D341Med (cell line): ENCODE results near the gene NFIB.
A peak's percentile ranks its signal among the peaks of the same experiment; 100 is the strongest.

Experiments used
- DNase-seq: peaks from one replicate; pipeline ENCODE4 v3.0.0; 2012; ENCODE audit warnings: low spot score

NFIB gene

DNA sequence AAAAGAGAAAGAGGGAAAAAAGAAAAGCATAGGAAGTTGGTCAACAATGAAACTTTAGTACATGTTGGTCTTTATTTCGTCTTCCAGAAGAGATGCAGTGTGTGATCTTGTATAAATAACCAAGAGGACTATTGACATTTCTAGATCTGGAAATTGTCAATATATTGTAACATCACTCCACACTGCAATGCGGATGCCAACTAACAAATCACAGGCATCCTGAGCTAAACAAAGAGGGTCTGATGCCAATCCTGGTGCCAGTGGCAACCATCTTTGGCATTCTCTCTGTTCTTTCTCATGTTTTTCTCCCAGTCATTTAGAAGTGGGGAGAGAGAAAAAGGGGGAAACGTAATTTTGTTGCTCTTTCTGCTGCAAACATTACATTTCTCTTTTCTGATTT is 9.7 kb downstream of the NFIB start:
- no peak for DNase-seq

- no peak for DNase-seq
Observed at GRCh38 chr9:14303521-14303920, 10.4 kb downstream of the NFIB start.

GRCh38 chr9:14303100-14303499 is 10.8 kb downstream of the NFIB start:
- DNase-seq = no peak

DNA sequence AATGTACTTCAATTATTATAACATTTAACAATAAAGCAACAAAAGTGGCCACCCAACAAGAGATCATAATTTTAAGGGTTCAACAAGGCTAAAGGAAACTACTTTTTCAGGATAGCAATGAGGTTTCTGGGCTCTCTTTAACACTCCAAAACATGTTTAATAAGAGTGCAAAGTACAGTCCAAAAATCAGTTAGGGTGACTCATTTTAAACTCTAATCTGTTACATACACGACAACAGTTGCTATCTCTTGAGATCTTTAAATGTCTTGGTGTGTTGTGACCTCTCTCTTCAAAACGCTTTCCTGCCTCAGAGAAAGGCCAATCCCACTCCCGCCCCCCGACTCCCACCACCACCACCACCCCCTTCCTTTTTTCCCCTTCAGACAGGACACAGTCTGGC is 11.5 kb downstream of the NFIB start:
- no peak for DNase-seq

- DNase-seq = no peak
Observed at GRCh38 chr9:14301583-14302021, 12.3 kb downstream of the NFIB start.

DNA sequence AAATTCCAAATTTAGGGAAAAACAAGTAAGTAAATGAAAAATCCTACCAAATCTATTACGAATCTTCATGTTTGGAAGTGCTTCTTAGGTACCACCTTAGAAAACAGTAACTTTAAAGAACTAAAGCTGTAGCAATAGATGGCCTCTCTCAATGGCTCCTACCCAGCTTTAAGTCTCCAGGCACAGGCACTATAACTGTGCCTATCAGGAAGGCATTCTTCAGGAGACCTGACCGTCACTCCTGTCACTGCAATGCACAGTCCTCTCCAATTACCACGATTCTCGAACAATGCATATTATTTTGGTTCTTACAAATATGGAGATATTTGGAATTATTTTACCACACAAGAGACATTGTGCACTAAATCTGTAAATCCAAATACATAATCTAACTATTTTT is 12.9 kb downstream of the NFIB start:
- no peak for DNase-seq

DNA sequence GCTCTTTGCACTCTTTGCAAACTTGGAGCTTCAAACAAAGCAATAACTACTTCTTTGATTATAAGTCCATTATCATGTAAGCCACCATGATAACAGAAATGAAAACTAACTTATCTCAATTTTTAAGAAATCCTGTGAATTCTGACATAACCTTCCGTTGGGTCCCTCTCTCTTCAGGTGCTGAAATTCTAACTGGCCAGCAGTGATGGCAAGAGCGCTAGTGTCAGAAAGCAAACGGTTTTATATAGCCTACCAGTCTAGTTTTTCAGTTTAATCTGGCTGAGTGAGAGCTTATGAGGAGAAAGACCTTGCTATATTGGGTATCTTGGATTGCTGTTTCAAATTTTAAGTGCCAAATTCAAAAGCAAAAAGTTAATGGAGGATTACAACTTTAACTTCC is 13.4 kb downstream of the NFIB start:
- DNase-seq = no peak

DNA sequence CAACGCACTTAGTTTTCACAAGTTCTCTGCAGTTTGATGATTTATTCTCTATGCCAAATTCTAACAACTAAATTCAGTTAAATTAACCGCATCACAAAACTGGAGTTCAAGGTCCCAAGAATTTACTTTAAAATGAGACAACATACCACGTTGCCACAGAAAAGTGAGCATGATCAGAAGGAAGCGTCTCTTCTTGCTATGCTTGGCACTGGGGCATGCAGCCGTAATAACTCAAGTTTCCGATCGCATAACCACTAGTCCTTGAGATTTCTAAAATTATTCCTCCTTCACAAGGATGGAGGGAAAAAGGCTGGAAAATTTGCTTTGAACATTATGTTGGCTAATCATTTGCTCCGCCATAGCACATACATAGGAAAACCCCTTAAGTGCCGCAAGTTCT is 13.9 kb downstream of the NFIB start:
- no peak for DNase-seq

DNA sequence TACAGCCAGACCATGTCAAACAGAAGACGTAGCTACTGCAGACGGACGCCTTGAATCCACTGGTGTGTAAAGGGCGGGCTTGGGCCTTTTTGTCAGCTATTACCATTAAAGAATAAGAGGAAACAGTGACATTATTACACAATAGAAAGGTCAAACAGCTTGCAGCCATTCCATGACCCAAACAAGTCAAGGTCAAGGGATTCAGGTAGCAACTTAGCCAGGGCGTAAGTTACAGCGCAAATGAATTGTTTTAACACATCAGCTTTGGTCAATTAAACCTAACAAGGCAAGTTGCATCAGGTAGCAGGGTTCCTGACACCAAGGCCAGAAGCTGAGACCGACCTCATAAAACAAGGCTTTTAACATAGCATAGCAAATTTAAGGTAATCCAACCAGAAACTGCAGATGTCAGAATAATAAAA is 15.3 kb downstream of the NFIB start:
- no peak for DNase-seq

DNA sequence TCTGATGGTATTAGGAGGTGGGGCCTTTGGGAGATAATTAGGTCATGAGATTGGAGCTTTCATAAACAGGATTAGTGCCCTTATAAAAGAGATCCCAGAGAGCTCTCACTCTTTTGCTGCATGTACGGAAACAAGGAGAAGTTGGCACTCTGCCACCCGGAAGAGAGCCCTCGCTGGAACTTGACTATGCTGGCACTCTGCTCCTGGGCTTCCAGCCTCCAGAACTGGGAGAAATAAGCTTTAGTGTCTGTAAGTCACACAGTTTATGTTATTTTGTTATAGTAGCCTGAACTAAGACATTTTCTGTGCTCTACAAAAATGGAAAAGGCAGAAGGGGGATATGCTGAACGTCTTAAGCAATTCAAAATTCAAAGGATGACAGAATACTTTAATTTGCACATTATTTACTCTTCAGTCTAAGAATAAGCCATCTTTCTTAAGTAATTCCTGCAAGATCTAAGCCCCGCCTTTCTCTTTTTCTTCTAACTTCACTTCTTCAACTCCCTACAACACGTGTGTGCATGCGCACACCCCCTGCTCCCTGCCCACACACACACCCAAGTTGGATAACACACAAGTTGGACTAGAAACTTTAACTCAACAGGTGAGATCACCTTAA is 17.3 kb downstream of the NFIB start:
- DNase-seq = peak; percentile 52

GRCh38 chr9:14294659-14295058 is 19.3 kb downstream of the NFIB start:
- no peak for DNase-seq

DNA sequence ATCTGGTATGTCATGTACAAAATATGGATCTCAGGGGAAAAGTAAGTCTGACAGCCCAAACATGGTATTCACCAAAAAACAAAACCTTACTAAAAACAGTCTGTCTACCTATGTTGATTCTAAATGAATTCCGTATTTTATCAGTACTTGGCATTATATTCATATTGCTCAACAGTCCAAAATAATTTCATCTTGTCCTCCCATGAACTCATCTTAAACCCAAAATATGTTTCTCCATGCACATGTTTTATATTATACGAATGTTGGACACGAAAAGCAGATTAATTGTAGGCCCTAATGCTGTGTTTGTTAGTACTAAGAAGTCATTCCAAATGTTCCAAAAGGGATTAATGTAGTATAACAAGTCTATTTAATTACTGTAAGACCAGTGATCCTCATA is 20.1 kb downstream of the NFIB start:
- no peak for DNase-seq

DNA sequence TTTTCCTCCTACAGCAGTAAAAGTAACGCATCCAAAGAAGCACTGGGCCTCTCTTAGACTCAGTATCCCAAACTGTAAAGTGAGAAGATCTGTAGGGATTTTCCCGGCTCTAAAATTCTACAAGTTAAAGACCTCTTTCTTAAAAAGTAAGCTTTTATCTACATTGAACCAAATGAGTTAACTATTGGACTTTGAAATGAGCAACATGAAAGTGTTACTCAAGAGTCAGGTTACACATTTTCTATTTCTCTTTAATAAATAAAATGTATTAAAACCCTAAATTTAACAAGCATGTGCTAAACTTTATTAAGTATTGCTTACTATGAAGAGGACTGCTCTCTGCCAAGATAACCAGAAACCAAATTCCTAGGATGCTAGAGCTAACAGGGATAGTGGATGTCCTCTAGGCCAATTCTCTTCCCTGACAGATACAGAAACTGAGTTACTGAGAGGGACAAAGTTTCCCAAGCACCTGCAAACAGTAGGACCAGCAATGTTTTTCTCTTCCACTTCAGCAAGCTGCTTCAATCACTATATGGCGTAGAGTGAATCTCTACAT is 21.7 kb downstream of the NFIB start:
- DNase-seq = no peak

GRCh38 chr9:14289916-14290315 is 24.0 kb downstream of the NFIB start:
- DNase-seq = no peak

- no peak for DNase-seq
Observed at GRCh38 chr9:14288433-14288832, 25.5 kb downstream of the NFIB start.

- DNase-seq = no peak
Observed at GRCh38 chr9:14286121-14286520, 27.8 kb downstream of the NFIB start.

DNA sequence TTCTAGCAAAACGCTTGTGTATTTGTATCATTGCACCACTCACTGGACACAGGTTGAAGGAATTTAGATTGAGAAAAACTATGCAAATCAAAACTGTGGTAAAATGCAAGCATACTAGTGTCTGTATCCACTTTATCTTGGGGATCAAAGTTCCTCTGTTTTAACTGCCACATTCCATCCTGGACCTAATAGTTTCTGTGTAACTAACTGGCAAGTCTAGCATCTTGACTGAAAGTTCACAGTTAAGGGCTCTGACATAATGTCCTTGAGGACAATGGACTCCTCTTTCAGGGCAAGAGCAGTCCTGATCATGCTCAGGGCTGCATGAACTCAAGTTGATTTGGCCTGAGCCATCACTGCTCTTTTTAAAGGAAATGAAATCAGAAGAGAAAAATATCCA is 30.7 kb downstream of the NFIB start:
- no peak for DNase-seq

DNA sequence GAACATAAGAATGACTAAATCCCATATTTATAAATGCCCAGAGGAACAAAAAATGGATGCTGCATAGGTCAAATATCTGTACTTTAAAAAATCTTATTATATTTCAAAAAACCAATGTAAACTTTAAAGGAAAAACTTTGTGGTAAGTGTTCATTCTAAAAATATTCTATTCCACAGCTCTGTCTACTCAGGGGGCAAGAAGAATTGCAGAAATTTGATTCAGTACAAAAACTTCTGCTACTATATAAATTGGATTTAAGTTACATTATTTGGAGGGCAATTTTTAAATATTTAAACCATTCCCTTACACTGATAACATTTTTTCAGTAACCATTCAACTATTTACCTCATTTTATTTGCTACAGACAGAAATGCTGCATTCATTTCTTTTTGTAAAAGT is 32.1 kb downstream of the NFIB start:
- DNase-seq = no peak

DNA sequence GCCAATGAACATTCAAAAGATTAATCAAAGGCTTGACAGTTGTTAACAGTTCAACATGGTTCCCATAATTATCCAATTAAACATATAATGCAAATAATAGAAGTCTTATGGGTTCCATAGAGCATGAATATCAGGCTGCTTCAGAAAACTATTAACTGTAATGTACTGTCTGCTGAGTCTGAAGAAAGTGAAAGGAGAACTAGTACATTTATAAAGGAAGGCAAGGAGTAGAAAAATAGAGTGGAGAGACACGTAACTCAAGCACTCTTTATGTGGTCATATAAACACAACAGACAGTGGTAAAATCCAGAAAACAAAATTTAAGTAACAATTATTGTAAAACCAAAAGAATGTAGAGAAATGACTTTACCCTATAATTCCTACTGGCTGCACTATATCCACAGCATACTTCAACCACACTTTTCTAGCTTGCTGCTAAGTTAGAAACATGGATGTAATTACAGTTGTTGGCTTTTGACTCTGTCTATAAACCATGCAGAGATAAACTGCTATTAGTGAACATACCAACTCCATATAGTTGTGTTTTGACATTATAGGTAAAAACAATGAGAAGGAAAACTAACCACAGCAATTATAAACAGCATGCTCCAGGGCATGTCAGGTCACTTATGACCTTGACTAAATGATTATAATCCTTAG is 32.7 kb downstream of the NFIB start:
- DNase-seq = no peak

GRCh38 chr9:14279671-14280070 is 34.3 kb downstream of the NFIB start:
- no peak for DNase-seq

DNA sequence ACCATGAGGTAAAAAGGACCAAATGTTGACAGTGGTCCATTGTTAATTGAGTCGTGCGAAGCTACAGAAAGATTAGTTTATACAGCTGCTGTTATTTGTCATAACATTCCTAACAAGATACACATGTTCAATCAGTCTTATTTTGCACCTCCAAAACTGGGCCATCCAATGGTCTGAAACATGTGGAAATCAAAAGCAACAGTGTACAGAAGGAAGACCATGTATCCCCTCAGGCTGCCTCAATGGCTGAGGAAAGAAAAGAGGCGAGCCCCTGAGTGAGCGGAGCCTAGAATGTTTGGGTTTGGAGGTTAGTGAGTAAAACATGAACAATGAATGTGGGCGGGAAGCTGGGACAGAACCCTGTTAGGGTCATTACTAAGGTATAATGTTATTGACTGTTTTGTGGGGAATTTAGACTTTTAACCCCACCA is 35.6 kb downstream of the NFIB start:
- DNase-seq = no peak

- no peak for DNase-seq
Observed at GRCh38 chr9:14277761-14278160, 36.2 kb downstream of the NFIB start.

- no peak for DNase-seq
Observed at GRCh38 chr9:14277244-14277643, 36.7 kb downstream of the NFIB start.

DNA sequence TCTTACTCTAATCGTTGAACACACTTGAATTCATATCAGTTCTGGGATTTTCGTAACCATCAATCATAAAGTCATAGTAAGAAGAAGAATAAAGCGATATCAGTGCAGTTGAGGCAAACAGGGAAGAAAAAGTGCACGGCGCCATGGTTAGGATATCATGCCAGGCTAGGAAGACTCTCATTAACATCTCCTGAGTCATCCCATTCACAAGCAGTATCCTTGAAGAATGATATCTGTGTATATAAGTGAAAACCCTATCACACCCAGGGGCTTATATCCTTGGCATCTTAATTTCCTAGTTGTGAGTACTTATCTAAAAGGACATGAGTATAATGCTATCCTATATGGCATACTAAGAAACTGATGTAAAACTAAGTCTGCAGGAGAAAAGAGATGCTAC is 38.6 kb downstream of the NFIB start:
- DNase-seq = no peak
